ENCODE results near the gene BCAS3. TPM values are rescaled to one million over a fixed set of nuclear protein-coding genes. Genes with fewer than 3 reads are reported as not detected.
"Not testable (repeated sequence)": the region's sequence is repeated elsewhere in the genome, so short reads cannot be mapped to it uniquely, and the experiment has no call there.

BCAS3 gene
- total RNA-seq, 1 donor from 2014 or later = 15.2 TPM

GRCh38 chr17:61351745-61352407 is 674.2 kb downstream of the BCAS3 start:
- H3K4me3 ChIP-seq (ENCODE audit: low read depth, low read length) = no peak overlapping the region
- no peak for DNase-seq (ENCODE audit: low read depth)
- TF ChIP-seq CTCF (conservative IDR thresholded peaks at IDR 0.05; ENCODE audit: low read depth, low read length) = no peak

GRCh38 chr17:61352408-61352770 is 674.7 kb downstream of the BCAS3 start:
- no peak overlapping the region for H3K4me3 ChIP-seq (ENCODE audit: low read depth, low read length)
- no peak for DNase-seq (ENCODE audit: low read depth)
- no peak for TF ChIP-seq CTCF (conservative IDR thresholded peaks at IDR 0.05; ENCODE audit: low read depth, low read length)

GRCh38 chr17:61352781-61353491 is 675.3 kb downstream of the BCAS3 start:
- TF ChIP-seq CTCF (conservative IDR thresholded peaks at IDR 0.05; ENCODE audit: low read depth, low read length) = no peak
- DNase-seq (ENCODE audit: low read depth) = no peak
- no peak overlapping the region for H3K4me3 ChIP-seq (ENCODE audit: low read depth, low read length)

- no peak overlapping the region for H3K4me3 ChIP-seq (ENCODE audit: low read depth, low read length)
- DNase-seq (ENCODE audit: low read depth) = no peak
- TF ChIP-seq CTCF (conservative IDR thresholded peaks at IDR 0.05; ENCODE audit: low read depth, low read length) = no peak
Observed at GRCh38 chr17:61353615-61354014, 676.0 kb downstream of the BCAS3 start.

- TF ChIP-seq CTCF (conservative IDR thresholded peaks at IDR 0.05; ENCODE audit: low read depth, low read length) = no peak
- DNase-seq (ENCODE audit: low read depth) = no peak
- H3K4me3 ChIP-seq (ENCODE audit: low read depth, low read length) = no peak overlapping the region
Observed at GRCh38 chr17:61354895-61355874, 677.5 kb downstream of the BCAS3 start.

GRCh38 chr17:61357061-61357460 is 679.4 kb downstream of the BCAS3 start:
- H3K4me3 ChIP-seq (ENCODE audit: low read depth, low read length); DNase-seq (ENCODE audit: low read depth): not testable (repeated sequence)

GRCh38 chr17:61359513-61359912 is 681.9 kb downstream of the BCAS3 start:
- DNase-seq (ENCODE audit: low read depth) = not testable (repeated sequence)

More at GRCh38 chr17:61359513-61359912, 681.9 kb downstream of the BCAS3 start:
- H3K4me3 ChIP-seq (ENCODE audit: low read depth, low read length) = not testable (repeated sequence)
